ENCODE data around the gene HSFX4. TPM values are rescaled to one million over a fixed set of nuclear protein-coding genes. Genes with fewer than 3 reads are reported as not detected.
A peak's percentile ranks its signal among the peaks of the same experiment; 100 is the strongest.

The HSFX4 gene
- total and polyA plus RNA-seq, 9 of the 15 experiments (the other 6 are each of a cell fraction or from before 2014, with no cell fraction given), result 0.10 to 0.24 (median 0.14) TPM; not detected in 6

DNA sequence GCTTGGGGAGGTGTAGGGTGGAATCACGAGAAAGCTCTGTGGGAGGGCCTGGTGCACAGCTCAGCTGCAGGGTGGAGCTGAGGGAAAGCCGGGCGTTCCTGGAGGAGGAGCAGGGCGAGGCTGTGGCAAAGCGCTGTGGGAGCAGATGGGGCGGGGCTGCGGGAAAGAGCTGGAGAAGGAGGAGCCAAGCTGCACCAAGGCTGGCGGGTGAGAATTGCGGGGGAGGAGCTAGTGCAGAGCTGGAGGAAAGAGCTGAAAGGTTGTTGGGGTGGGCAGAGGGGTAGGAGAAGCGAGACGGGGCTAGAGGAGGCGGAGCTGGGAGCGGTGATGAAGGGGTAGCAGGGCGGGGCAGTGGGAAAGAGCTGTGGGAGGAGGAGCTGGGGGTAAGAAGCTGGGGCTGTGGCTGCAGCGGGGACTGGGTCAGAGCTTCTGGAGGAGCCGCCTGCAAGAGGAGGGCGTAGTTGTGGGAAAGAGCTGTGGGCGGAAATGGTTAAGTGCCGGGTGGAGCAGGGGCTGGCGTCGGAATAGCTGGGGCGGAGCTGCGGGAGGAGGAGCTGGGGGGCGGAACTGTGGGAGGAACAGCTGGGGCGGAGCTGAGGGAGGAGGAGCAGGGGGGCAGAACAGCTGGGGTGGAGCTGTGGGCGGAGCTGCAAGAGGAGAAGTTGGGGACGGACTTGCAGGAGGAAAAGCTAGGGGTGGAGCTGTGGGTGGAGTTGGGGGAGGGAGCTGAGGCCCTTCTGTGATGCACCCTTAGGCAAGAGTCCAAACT lies 10.7 kb downstream of the HSFX4 start (continued):
- no peak for TF ChIP-seq ZNF639 (CRISPR knock-in tag; conservative IDR thresholded peaks at IDR 0.05 in 1 of 2, IDR thresholded peaks at IDR 0.05 in 1 of 2)
- no peak for TF ChIP-seq NCOR1 (IDR thresholded peaks at IDR 0.05)
- TF ChIP-seq, protein P1, sequence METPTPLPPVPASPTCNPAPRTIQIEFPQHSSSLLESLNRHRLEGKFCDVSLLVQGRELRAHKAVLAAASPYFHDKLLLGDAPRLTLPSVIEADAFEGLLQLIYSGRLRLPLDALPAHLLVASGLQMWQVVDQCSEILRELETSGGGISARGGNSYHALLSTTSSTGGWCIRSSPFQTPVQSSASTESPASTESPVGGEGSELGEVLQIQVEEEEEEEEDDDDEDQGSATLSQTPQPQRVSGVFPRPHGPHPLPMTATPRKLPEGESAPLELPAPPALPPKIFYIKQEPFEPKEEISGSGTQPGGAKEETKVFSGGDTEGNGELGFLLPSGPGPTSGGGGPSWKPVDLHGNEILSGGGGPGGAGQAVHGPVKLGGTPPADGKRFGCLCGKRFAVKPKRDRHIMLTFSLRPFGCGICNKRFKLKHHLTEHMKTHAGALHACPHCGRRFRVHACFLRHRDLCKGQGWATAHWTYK (CRISPR knock-in tag; IDR thresholded peaks at IDR 0.05), result no peak
- TF ChIP-seq FOXA3 (CRISPR knock-in tag; conservative IDR thresholded peaks at IDR 0.05 in 1 of 2, IDR thresholded peaks at IDR 0.05 in 1 of 2), result no peak
- TF ChIP-seq ATF1 (CRISPR knock-in tag; IDR thresholded peaks at IDR 0.05), result no peak
- TF ChIP-seq ATF1 (tag; IDR thresholded peaks at IDR 0.05), result peak; percentile 34
- peak; percentile 70; the same call in 1 of the 2 replicates for TF ChIP-seq LCOR (CRISPR knock-in tag; IDR thresholded peaks at IDR 0.05)
- no peak for TF ChIP-seq POLR2AphosphoS5 (IDR thresholded peaks at IDR 0.05; ENCODE audit: control insufficient read depth, insufficient read depth, low read depth, low read length)
- no peak for TF ChIP-seq TBL1XR1 (IDR thresholded peaks at IDR 0.05; ENCODE audit: low read length in 2 of 2)
- TF ChIP-seq, protein P2, sequence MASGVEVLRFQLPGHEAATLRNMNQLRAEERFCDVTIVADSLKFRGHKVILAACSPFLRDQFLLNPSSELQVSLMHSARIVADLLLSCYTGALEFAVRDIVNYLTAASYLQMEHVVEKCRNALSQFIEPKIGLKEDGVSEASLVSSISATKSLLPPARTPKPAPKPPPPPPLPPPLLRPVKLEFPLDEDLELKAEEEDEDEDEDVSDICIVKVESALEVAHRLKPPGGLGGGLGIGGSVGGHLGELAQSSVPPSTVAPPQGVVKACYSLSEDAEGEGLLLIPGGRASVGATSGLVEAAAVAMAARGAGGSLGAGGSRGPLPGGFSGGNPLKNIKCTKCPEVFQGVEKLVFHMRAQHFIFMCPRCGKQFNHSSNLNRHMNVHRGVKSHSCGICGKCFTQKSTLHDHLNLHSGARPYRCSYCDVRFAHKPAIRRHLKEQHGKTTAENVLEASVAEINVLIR (CRISPR knock-in tag; IDR thresholded peaks at IDR 0.05), result no peak
- no peak for TF ChIP-seq MCM7 (IDR thresholded peaks at IDR 0.05)
- TF ChIP-seq MXI1 (IDR thresholded peaks at IDR 0.05; ENCODE audit: low read depth, low read length), result no peak
- TF ChIP-seq CAMTA2 (CRISPR knock-in tag; conservative IDR thresholded peaks at IDR 0.05), result no peak
- TF ChIP-seq HINFP (tag; conservative IDR thresholded peaks at IDR 0.05; ENCODE audit: low read depth), result no peak
- no peak for TF ChIP-seq ZNF79 (CRISPR knock-in tag; IDR thresholded peaks at IDR 0.05; ENCODE audit: low read depth)
- TF ChIP-seq XRCC3 (IDR thresholded peaks at IDR 0.05), result no peak
- TF ChIP-seq, protein P3, sequence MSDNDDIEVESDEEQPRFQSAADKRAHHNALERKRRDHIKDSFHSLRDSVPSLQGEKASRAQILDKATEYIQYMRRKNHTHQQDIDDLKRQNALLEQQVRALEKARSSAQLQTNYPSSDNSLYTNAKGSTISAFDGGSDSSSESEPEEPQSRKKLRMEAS (CRISPR knock-in tag; IDR thresholded peaks at IDR 0.05), result no peak
- peak in 1 of 2 experiments; percentile 56; a peak in 1 of 4 replicates for TF ChIP-seq MAZ (CRISPR knock-in tag; conservative IDR thresholded peaks at IDR 0.05 in 1 of 2, IDR thresholded peaks at IDR 0.05 in 1 of 2)
- no peak for TF ChIP-seq SMARCA4 (IDR thresholded peaks at IDR 0.05)
- TF ChIP-seq BMI1 (IDR thresholded peaks at IDR 0.05; ENCODE audit: low read length), result no peak
- TF ChIP-seq RCOR1 (IDR thresholded peaks at IDR 0.05; ENCODE audit: borderline replicate concordance in 1 of 2, low read depth in 2 of 2, low read length in 2 of 2), result 0 out of 4 replicates have a peak, but pooled peaks of 1 of the 2 experiments have one; percentile 16
- no peak for TF ChIP-seq TARDBP (IDR thresholded peaks at IDR 0.05)
- TF ChIP-seq ZNF717 (CRISPR knock-in tag; IDR thresholded peaks at IDR 0.05), result no peak

Data from K562 (cell line).